PFSK-1 (cell line): ENCODE data around the gene CCDC188.

Experiments
- POLR2AphosphoS5 ChIP-seq: IDR thresholded peaks from 2 replicates; pipeline ENCODE4 v1.6.1; 2012; ENCODE audit warnings: low read depth, mild to moderate bottlenecking, control low read depth, low read length, moderate library complexity
- SIN3A ChIP-seq: IDR thresholded peaks from 2 replicates; pipeline ENCODE4 v1.6.1; 2012; ENCODE audit warnings: mild to moderate bottlenecking, low read length, moderate library complexity, borderline replicate concordance; ENCODE audit not compliant: insufficient read depth
- TAF1 ChIP-seq: IDR thresholded peaks from 2 replicates; pipeline ENCODE4 v1.6.1; 2012; ENCODE audit warnings: low read length, control low read depth, borderline replicate concordance; ENCODE audit not compliant: insufficient read depth

DNA sequence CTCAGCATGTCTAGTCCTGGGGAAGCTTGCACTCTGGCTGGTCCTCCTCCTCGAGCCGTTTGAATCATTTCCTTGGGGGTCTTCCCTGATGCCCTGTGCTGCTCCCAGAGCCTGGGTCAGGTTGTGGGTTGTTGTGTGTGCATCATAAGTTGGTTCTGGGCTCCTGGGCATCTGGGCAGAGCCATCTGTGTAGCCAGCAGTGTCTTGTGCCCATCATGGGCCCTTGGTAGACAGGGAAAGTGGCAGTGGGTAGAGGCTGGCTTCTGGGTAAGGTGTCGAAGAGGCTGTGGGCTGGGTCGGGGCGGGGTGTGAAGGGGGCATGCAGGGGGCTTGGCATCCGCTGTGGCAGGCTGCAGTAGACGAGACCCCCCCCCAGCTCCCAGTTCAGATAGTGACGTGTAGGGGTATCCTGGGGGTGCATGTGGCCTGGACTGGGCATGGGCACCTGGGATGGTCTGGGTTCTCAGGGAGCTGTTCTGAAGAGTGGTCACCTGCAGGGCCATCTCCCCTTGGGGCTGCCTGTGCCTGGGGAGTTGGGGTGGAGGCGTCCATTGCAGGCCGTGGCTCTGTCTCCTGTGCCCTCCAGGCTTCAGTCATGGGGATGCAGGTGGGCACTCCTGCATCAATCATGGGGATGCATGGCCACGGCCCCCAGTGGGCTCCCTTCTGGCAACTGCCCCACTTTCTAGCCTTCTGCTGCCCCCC lies 26.6 kb downstream of the CCDC188 start:
- TF ChIP-seq POLR2AphosphoS5 (no peak), SIN3A (no peak), TAF1 (no peak)
